ENCODE measurements around the gene TFPI.

DNA sequence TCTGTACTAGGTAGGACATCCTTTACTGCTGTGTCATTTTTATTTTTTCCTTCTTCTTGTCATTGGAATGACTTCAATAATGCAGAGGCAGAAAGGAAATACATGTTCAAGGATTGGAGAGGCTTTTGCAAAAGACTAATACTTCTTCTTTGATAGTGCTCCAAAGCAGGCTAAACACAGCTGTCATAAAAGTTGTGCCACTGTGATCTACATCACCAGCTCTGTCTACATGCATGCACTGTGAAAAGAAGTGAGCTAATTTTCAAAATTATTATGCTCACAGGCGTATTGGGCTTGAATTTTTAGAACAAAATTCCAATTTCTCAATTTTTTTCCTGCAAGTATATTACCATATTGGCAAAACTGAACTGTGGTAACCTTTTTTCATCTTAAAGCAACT, 68.7 kb downstream of the TFPI start:
- TF ChIP-seq, protein P1, sequence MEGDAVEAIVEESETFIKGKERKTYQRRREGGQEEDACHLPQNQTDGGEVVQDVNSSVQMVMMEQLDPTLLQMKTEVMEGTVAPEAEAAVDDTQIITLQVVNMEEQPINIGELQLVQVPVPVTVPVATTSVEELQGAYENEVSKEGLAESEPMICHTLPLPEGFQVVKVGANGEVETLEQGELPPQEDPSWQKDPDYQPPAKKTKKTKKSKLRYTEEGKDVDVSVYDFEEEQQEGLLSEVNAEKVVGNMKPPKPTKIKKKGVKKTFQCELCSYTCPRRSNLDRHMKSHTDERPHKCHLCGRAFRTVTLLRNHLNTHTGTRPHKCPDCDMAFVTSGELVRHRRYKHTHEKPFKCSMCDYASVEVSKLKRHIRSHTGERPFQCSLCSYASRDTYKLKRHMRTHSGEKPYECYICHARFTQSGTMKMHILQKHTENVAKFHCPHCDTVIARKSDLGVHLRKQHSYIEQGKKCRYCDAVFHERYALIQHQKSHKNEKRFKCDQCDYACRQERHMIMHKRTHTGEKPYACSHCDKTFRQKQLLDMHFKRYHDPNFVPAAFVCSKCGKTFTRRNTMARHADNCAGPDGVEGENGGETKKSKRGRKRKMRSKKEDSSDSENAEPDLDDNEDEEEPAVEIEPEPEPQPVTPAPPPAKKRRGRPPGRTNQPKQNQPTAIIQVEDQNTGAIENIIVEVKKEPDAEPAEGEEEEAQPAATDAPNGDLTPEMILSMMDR (IDR thresholded peaks at IDR 0.05): no peak
- no peak for TF ChIP-seq POLR2A (IDR thresholded peaks at IDR 0.05)

Measured in transverse colon (tissue), 3 donors.